SK-N-SH (cell line): ENCODE measurements around the gene SMARCA2. TPM values are rescaled to one million over a fixed set of nuclear protein-coding genes. Genes with fewer than 3 reads are reported as not detected.

Experiments
- CTCF ChIA-PET: fragments of 300-600, 350-600 bp; formaldehyde crosslinking; extraction: SDS; loops from one replicate; lab custom pipeline; 2021; lab: Yijun Ruan, JAX
- POLR2A ChIA-PET: fragments of 350-600 bp; sonication (Branson Sonifier 250); formaldehyde crosslinking; extraction: SDS; loops from one replicate; lab custom pipeline; 2020; ENCODE audit warnings: antibody characterized with exemption, inconsistent platforms; lab: Yijun Ruan, JAX
- DNase-seq: peaks from one replicate; pipeline ENCODE4 v3.0.0; 2012
- H2AFZ ChIP-seq: fragments of 200-600 bp; sonication (generic); 2 replicates; pipeline ENCODE4 v1.8.1; 2016; ENCODE audit warnings: antibody characterized with exemption, mild to moderate bottlenecking, low read depth
- H3F3A ChIP-seq: fragments of 200-600 bp; sonication (generic); replicated peaks from 2 replicates; pipeline ENCODE3; 2016; ENCODE audit warnings: antibody characterized with exemption, mild to moderate bottlenecking; ENCODE audit not compliant: insufficient read depth
- H3K27ac ChIP-seq, 2 experiments: fragments of 200-500 bp in 1 of 2; fragments of 200-600 bp in 1 of 2; sonication (Bioruptor generic) in 1 of 2; sonication (generic), shearing (Covaris generic) in 1 of 2; 2 replicates each; pipeline versions ENCODE4 v1.5.1 to v1.6.1; 2014 to 2016; ENCODE audit warnings: low read depth in 2 of 2, inconsistent platforms in 1 of 2, low read length in 1 of 2, mild to moderate bottlenecking in 1 of 2, mixed read lengths in 1 of 2
- H3K27me3 ChIP-seq: fragments of 200-600 bp; sonication (generic), shearing (Covaris generic); 2 replicates; pipeline ENCODE4 v1.6.1; 2016; ENCODE audit warnings: mixed run types; ENCODE audit not compliant: insufficient read depth
- H3K36me3 ChIP-seq, 2 experiments: fragments of 200-500 bp in 1 of 2; fragments of 200-600 bp in 1 of 2; sonication (Bioruptor generic) in 1 of 2; sonication (generic) in 1 of 2; replicated peaks in 1 of 2; 2 replicates each; pipeline versions ENCODE3 to v1.5.1; 2014 to 2016; ENCODE audit warnings: low read length in 1 of 2, mild to moderate bottlenecking in 1 of 2; ENCODE audit not compliant: insufficient read depth in 2 of 2, control insufficient read depth in 1 of 2
- H3K4me1 ChIP-seq, 2 experiments: fragments of 200-500 bp in 1 of 2; fragments of 200-600 bp in 1 of 2; sonication (Bioruptor generic) in 1 of 2; sonication (generic), shearing (Covaris generic) in 1 of 2; 2 replicates each; pipeline versions ENCODE4 v1.5.1 to v1.6.1; 2014 to 2016; ENCODE audit warnings: low read depth in 1 of 2, low read length in 1 of 2, mixed run types in 1 of 2; ENCODE audit not compliant: insufficient read depth in 2 of 2, control insufficient read depth in 1 of 2
- H3K4me2 ChIP-seq: fragments of 200-600 bp; sonication (generic), shearing (Covaris generic); 2 replicates; pipeline ENCODE4 v1.6.1; 2017; ENCODE audit warnings: mixed run types
- H3K4me3 ChIP-seq, 2 experiments: fragments of 200-500 bp in 1 of 2; fragments of 200-600 bp in 1 of 2; sonication (Bioruptor generic) in 1 of 2; sonication (generic), shearing (Covaris generic) in 1 of 2; 2 replicates each; pipeline versions ENCODE4 v1.5.1 to v1.8.1; 2014 to 2016; ENCODE audit warnings: low read depth in 2 of 2, inconsistent platforms in 1 of 2, low read length in 1 of 2, mild to moderate bottlenecking in 1 of 2, mixed read lengths in 1 of 2, moderate library complexity in 1 of 2
- H3K79me2 ChIP-seq: fragments of 200-600 bp; sonication (generic); 2 replicates; pipeline ENCODE4 v1.8.1; 2017; ENCODE audit warnings: mild to moderate bottlenecking; ENCODE audit not compliant: insufficient read depth
- H3K9ac ChIP-seq: fragments of 200-600 bp; sonication (generic); 2 replicates; pipeline ENCODE4 v1.6.1; 2017; ENCODE audit warnings: mixed run types
- H3K9me2 ChIP-seq: fragments of 200-600 bp; sonication (generic); 2 replicates; pipeline ENCODE4 v1.6.1; 2017; ENCODE audit warnings: mixed run types
- H3K9me3 ChIP-seq: fragments of 200-600 bp; sonication (generic); 2 replicates; pipeline ENCODE4 v1.6.1; 2017; ENCODE audit warnings: mixed run types, mild to moderate bottlenecking, moderate library complexity
- H4K20me1 ChIP-seq: fragments of 200-600 bp; sonication (generic); 2 replicates; pipeline ENCODE4 v1.6.1; 2017; ENCODE audit warnings: mild to moderate bottlenecking, mixed run types; ENCODE audit not compliant: insufficient read depth
- ELF1 ChIP-seq: IDR thresholded peaks from 2 replicates; pipeline ENCODE4 v1.4.0; 2012
- EP300 ChIP-seq, 2 experiments: IDR thresholded peaks; 2 replicates each; pipeline versions ENCODE4 v1.4.0 to v1.6.1; 2012; ENCODE audit warnings: borderline replicate concordance in 1 of 2, low read depth in 1 of 2, low read length in 1 of 2
- FOSL2 ChIP-seq: IDR thresholded peaks from 2 replicates; pipeline ENCODE4 v1.4.0; 2012; ENCODE audit warnings: low read depth, mild to moderate bottlenecking, moderate library complexity, borderline replicate concordance
- FOXJ3 ChIP-seq: sonication (generic); formaldehyde crosslinking; IDR thresholded peaks from 2 replicates; pipeline ENCODE4 v1.5.1; 2020; ENCODE audit warnings: mild to moderate bottlenecking, missing genetic modification reagents
- GATA2 ChIP-seq: sonication (generic); formaldehyde crosslinking; IDR thresholded peaks from 2 replicates; pipeline ENCODE4 v1.5.0; 2020; ENCODE audit warnings: mild to moderate bottlenecking, missing genetic modification reagents
- MAX ChIP-seq: IDR thresholded peaks from 2 replicates; pipeline ENCODE4 v1.4.0; 2012; ENCODE audit warnings: low read depth
- MEF2A ChIP-seq: IDR thresholded peaks from 2 replicates; pipeline ENCODE4 v1.4.0; 2012; ENCODE audit warnings: low read depth, borderline replicate concordance
- NFIC ChIP-seq: IDR thresholded peaks from 2 replicates; pipeline ENCODE4 v1.4.0; 2012; ENCODE audit warnings: borderline replicate concordance
- PBX3 ChIP-seq: IDR thresholded peaks from 2 replicates; pipeline ENCODE4; 2012
- POLR2AphosphoS5 ChIP-seq: IDR thresholded peaks from 2 replicates; pipeline ENCODE4 v1.6.1; 2012; ENCODE audit warnings: low read depth, low read length
- REST ChIP-seq: IDR thresholded peaks from 2 replicates; pipeline ENCODE4 v1.6.1; 2012; ENCODE audit warnings: mild to moderate bottlenecking, low read depth, low read length, moderate library complexity
- RXRA ChIP-seq: IDR thresholded peaks from 2 replicates; pipeline ENCODE4 v1.4.0; 2012; ENCODE audit warnings: low read depth, mild to moderate bottlenecking, borderline replicate concordance
- SIN3A ChIP-seq: IDR thresholded peaks from 2 replicates; pipeline ENCODE4 v1.6.1; 2012; ENCODE audit warnings: low read depth, mild to moderate bottlenecking, low read length, moderate library complexity, borderline replicate concordance
- SMC3 ChIP-seq: IDR thresholded peaks from 2 replicates; pipeline ENCODE4 v1.6.1; 2012; ENCODE audit warnings: low read depth, low read length, improper control_type of control experiment
- USF1 ChIP-seq: IDR thresholded peaks from 2 replicates; pipeline ENCODE4 v1.4.0; 2012; ENCODE audit warnings: low read depth, borderline replicate concordance
- USF2 ChIP-seq: fragments of 150-350 bp; IDR thresholded peaks from 2 replicates; pipeline ENCODE4 v1.6.1; 2017; ENCODE audit warnings: antibody characterized with exemption, low read length, low read depth, borderline replicate concordance
- ZBTB33 ChIP-seq: IDR thresholded peaks from 2 replicates; pipeline ENCODE4 v1.4.0; 2012; ENCODE audit warnings: low read depth, borderline replicate concordance
- WGBS: methylation state at CpG from one replicate; pipeline ENCODE4 v1.1.6; 2017; ENCODE audit warnings: low lambda C conversion rate; 5-methylcytosine and 5-hydroxymethylcytosine counted together
- polyA plus RNA-seq, 3 experiments: library from polyadenylated mRNA; depleted of rRNA; stranded (reverse); fragments of >200 nt; gene quantifications; 2 replicates each; pipeline ENCODE4 v1.2.3, GENCODE V29; 2012

The SMARCA2 gene
- polyA plus RNA-seq, 1 of the 3 experiments (the other 2 are of a cell fraction), result 17.4 TPM

GRCh38 chr9:2050236-2050635 lies 35.1 kb downstream of the SMARCA2 start:
- CTCF ChIA-PET, result no interaction called here
- Histone ChIP-seq H3K9me2 (no peaks in the 10 kb centered on the region), H3F3A (peaks cover 5% of the 10 kb centered on the region), H3K27me3 (no peaks in the 10 kb centered on the region), H3K9me3 (no peaks in the 10 kb centered on the region), H3K4me3 (no peak overlapping the region), H4K20me1 (no peaks in the 10 kb centered on the region), H3K4me1 (peaks cover 3 to 4% of the 10 kb centered on the region in 2 experiments; a peak in 2 of 4 replicates), H3K27ac (no peak overlapping the region), H3K36me3 (peaks cover 8 to 13% of the 10 kb centered on the region in 2 experiments), H3K9ac (no peak overlapping the region), H2AFZ (no peak overlapping the region), H3K4me2 (no peak overlapping the region), H3K79me2 (no peaks in the 10 kb centered on the region)
- no peak for TF ChIP-seq FOSL2
- TF ChIP-seq PBX3, result no peak
- no peak for TF ChIP-seq SMC3
- no peak for TF ChIP-seq NFIC
- POLR2A ChIA-PET, result no interaction called here
- DNase-seq, result no peak
- 99% methylated on average over 3 of the region's 3 CpGs for WGBS

GRCh38 chr9:2053883-2054845 lies 39.0 kb downstream of the SMARCA2 start:
- H3K9me3 ChIP-seq, result no peaks in the 10 kb centered on the region
- no peaks in the 10 kb centered on the region for H4K20me1 ChIP-seq
- H2AFZ ChIP-seq, result no peak overlapping the region
- H3K27ac ChIP-seq, result no peak overlapping the region
- no peak for DNase-seq
- H3K36me3 ChIP-seq, result peaks cover 5 to 7% of the 10 kb centered on the region in 2 experiments
- 88% methylated on average over 10 of the region's 10 CpGs for WGBS
- H3K4me1 ChIP-seq, result peaks cover 4 to 7% of the 10 kb centered on the region in 2 experiments; a peak in 3 of 4 replicates
- no peaks in the 10 kb centered on the region for H3K9me2 ChIP-seq
- H3K4me3 ChIP-seq, result no peak overlapping the region
- peaks cover 5% of the 10 kb centered on the region for H3F3A ChIP-seq
- H3K9ac ChIP-seq, result no peak overlapping the region
- H3K27me3 ChIP-seq, result no peaks in the 10 kb centered on the region
- CTCF ChIA-PET, result interaction anchor here (1.2 kb wide), 1 partner anchor 14 kb away, joined by 3 read pairs; no protein-coding TSS in a partner anchor
- H3K4me2 ChIP-seq, result no peak overlapping the region
- POLR2A ChIA-PET, result no interaction called here
- no peaks in the 10 kb centered on the region for H3K79me2 ChIP-seq
- TF ChIP-seq MEF2A, result no peak
- no peak for TF ChIP-seq USF1
- no peak for TF ChIP-seq SMC3
- no peak for TF ChIP-seq MAX
- TF ChIP-seq RXRA, result no peak
- no peak for TF ChIP-seq REST
- TF ChIP-seq POLR2AphosphoS5, result no peak
- no peak for TF ChIP-seq ELF1
- no peak for TF ChIP-seq FOXJ3 (CRISPR knock-in tag)
- TF ChIP-seq USF2, result no peak
- TF ChIP-seq EP300 (IDR thresholded peaks at IDR 0.05; ENCODE audit: borderline replicate concordance in 1 of 2, low read depth in 1 of 2, low read length in 1 of 2), result no peak
- TF ChIP-seq GATA2 (CRISPR knock-in tag), result no peak
- TF ChIP-seq SIN3A, result no peak
- no peak for TF ChIP-seq ZBTB33
